MM.1S (cell line): Measurements from ENCODE around the gene ZNF618.

ENCODE experiments used
- EZH2 ChIP-seq: fragments of 300-600 bp; sonication (generic); optimal IDR thresholded peaks from 2 replicates; pipeline ENCODE3; 2017; ENCODE audit warnings: low read depth, mild to moderate bottlenecking, antibody characterized with exemption, low read length, mixed read lengths
- EZH2phosphoT487 ChIP-seq: fragments of 300-600 bp; sonication (generic); IDR thresholded peaks from 2 replicates; pipeline ENCODE4 v1.6.1; 2018; ENCODE audit warnings: antibody characterized with exemption, low read length
- TF ChIP-seq, protein P1 (sequence below): fragments of 300-600 bp; sonication (generic); IDR thresholded peaks from 2 replicates; pipeline ENCODE4 v1.5.1; 2016; ENCODE audit warnings: antibody characterized with exemption, low read length, mixed read lengths

DNA sequence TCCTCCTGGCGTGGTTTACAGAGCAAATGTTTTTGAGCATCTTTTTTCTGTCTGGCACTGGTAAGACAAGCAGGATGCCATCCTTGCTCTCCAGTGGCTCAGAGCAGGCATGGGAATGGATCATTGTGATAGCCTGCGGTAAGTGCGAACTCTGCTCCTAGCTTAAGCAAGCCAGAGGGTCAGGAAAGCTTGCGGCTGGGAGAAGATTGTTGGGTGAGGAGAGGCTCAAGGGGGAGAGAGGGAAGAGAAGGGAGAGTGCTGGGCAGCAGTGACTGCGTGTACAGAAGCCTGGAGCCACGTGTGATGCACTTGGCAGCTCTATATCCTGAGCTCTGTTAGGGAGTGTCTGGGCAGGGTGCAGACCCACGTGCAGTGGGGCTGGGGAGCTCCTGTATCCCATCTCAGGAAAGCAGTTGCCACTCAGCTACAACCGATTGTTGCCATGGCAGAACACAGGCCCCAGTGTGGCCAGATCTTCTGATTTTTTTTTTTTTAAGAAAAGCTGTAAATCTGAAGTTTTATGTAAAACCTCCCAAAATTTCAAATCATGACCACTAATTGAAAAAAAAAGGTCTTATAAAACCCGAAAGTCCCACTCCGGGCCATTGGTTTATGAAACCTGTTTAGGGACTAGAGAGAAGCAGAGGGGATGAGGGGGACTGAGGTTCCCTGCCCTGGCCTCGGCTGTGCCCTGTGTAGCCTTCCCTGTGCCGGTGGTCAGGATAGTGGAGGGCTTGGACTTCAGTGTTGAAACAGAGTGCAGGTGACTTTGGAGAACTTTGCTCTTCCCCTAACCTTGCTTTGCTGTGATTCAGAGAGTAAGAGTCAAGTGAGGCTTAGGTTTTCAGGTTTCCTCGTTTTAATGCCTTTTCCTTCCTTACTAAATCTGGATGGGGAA, 67.3 kb downstream of the ZNF618 start:
- no peak for TF ChIP-seq EZH2
- TF ChIP-seq, protein P1, sequence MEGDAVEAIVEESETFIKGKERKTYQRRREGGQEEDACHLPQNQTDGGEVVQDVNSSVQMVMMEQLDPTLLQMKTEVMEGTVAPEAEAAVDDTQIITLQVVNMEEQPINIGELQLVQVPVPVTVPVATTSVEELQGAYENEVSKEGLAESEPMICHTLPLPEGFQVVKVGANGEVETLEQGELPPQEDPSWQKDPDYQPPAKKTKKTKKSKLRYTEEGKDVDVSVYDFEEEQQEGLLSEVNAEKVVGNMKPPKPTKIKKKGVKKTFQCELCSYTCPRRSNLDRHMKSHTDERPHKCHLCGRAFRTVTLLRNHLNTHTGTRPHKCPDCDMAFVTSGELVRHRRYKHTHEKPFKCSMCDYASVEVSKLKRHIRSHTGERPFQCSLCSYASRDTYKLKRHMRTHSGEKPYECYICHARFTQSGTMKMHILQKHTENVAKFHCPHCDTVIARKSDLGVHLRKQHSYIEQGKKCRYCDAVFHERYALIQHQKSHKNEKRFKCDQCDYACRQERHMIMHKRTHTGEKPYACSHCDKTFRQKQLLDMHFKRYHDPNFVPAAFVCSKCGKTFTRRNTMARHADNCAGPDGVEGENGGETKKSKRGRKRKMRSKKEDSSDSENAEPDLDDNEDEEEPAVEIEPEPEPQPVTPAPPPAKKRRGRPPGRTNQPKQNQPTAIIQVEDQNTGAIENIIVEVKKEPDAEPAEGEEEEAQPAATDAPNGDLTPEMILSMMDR = no peak
- no peak for TF ChIP-seq EZH2phosphoT487
